ENCODE results near the gene WDR54.
A peak's percentile ranks its signal among the peaks of the same experiment; 100 is the strongest.

Gene WDR54

GRCh38 chr2:74450570-74451190, 29.1 kb downstream of the WDR54 start:
- no peak for DNase-seq (ENCODE audit: low read depth in 1 of 2, low spot score in 1 of 2)
- TF ChIP-seq POLR2AphosphoS5 (IDR thresholded peaks at IDR 0.05; ENCODE audit: low read depth) (no peak), GABPA (IDR thresholded peaks at IDR 0.05; ENCODE audit: low read depth) (no peak), SPI1 (IDR thresholded peaks at IDR 0.05; ENCODE audit: borderline replicate concordance, low read depth) (no peak)
- no peak overlapping the region for H3K27ac ChIP-seq (replicated peaks)
- H3K4me3 ChIP-seq (replicated peaks; ENCODE audit: insufficient read depth, low read length), result no peak overlapping the region
- H3K27me3 ChIP-seq (ENCODE audit: insufficient read depth, poor library complexity, severe bottlenecking), result no peaks in the 10 kb centered on the region

- H3K27me3 ChIP-seq (ENCODE audit: insufficient read depth, poor library complexity, severe bottlenecking), result no peaks in the 10 kb centered on the region
- H3K27ac ChIP-seq (replicated peaks), result peak within 1 kb of the TSS; percentile 66
- TF ChIP-seq GABPA (IDR thresholded peaks at IDR 0.05; ENCODE audit: low read depth) (peak; percentile 99), REST (IDR thresholded peaks at IDR 0.05; ENCODE audit: insufficient replicate concordance, low read depth) (peak; percentile 69), SPI1 (IDR thresholded peaks at IDR 0.05; ENCODE audit: borderline replicate concordance, low read depth) (no peak; the same call in 1 of the 2 replicates), CTCF (IDR thresholded peaks at IDR 0.05; ENCODE audit: insufficient read depth, low read length) (no peak), POLR2AphosphoS5 (IDR thresholded peaks at IDR 0.05; ENCODE audit: low read depth) (peak; percentile 71)
- DNase-seq (ENCODE audit: low read depth in 1 of 2, low spot score in 1 of 2), result peak; percentile 98
- H3K4me3 ChIP-seq (replicated peaks; ENCODE audit: insufficient read depth, low read length), result peak within 1 kb of the TSS; percentile 76
Observed at GRCh38 chr2:74454654-74455511, 33.4 kb downstream of the WDR54 start, which contains the start of gene INO80B. TSS of gene INO80B (plus strand) at chr2:74455087. CDS start at chr2:74455117, 30 bp downstream.

DNA sequence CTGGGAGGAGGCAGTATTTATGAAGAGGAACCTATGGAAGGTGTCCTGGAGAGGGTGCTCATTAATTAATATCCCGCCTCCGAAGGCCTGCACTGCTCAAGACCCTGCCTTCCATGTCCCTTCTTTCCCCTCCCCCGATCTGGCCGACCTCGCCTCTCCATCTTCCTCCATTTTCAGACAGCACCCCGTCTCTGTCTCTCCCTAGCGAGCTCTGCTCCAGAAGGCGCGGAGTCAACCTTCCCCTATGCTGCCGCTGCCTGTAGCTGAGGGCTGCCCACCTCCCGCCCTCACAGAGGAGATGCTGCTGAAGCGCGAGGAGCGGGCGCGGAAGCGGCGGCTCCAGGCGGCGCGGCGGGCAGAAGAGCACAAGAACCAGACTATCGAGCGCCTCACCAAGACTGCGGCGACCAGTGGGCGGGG, 35.6 kb downstream of the WDR54 start:
- H3K27ac ChIP-seq (replicated peaks), result peak overlapping the region; percentile 84
- peak in 1 of 2 experiments; percentile 34 for DNase-seq (ENCODE audit: low read depth in 1 of 2, low spot score in 1 of 2)
- H3K4me3 ChIP-seq (replicated peaks; ENCODE audit: insufficient read depth, low read length), result peak overlapping the region; percentile 68
- no peak for TF ChIP-seq GABPA (IDR thresholded peaks at IDR 0.05; ENCODE audit: low read depth)
- no peak for TF ChIP-seq CTCF (IDR thresholded peaks at IDR 0.05; ENCODE audit: insufficient read depth, low read length)
- TF ChIP-seq POLR2AphosphoS5 (IDR thresholded peaks at IDR 0.05; ENCODE audit: low read depth), result no peak
- no peak for TF ChIP-seq SPI1 (IDR thresholded peaks at IDR 0.05; ENCODE audit: borderline replicate concordance, low read depth)
- TF ChIP-seq REST (IDR thresholded peaks at IDR 0.05; ENCODE audit: insufficient replicate concordance, low read depth), result no peak
- H3K27me3 ChIP-seq (ENCODE audit: insufficient read depth, poor library complexity, severe bottlenecking), result no peaks in the 10 kb centered on the region

DNA sequence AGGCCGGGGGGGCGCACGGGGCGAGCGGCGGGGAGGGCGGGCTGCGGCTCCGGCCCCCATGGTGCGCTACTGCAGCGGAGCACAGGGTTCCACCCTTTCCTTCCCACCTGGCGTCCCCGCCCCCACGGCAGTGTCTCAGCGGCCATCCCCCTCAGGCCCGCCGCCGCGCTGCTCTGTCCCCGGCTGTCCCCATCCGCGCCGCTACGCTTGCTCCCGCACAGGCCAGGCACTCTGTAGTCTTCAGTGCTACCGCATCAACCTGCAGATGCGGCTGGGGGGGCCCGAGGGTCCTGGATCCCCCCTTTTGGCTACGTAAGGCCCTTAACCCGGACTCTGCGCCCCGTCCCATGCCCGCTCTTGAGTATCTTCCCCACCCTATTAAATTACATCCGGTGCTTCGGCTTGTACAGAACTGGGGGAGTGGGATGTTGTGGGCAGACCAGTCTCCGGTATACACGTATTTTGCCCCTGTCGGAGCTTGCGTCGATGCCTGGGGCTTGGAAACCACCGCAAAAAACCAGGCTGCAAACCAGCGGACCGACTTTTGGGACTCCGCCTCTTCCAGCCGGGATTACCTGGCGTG, 36.1 kb downstream of the WDR54 start:
- TF ChIP-seq GABPA (IDR thresholded peaks at IDR 0.05; ENCODE audit: low read depth) (peak; percentile 64), SPI1 (IDR thresholded peaks at IDR 0.05; ENCODE audit: borderline replicate concordance, low read depth) (no peak)
- H3K27ac ChIP-seq (replicated peaks), result peak overlapping the region; percentile 84
- peak in 1 of 2 experiments; percentile 62 for DNase-seq (ENCODE audit: low read depth in 1 of 2, low spot score in 1 of 2)

More for the DNA sequence above, 36.1 kb downstream of the WDR54 start:
- Histone ChIP-seq H3K4me3 (replicated peaks; ENCODE audit: insufficient read depth, low read length) (peak overlapping the region; percentile 68), H3K27me3 (ENCODE audit: insufficient read depth, poor library complexity, severe bottlenecking) (no peaks in the 10 kb centered on the region)

Data from HL-60 (cell line).